ENCODE measurements around the gene PRKAG3. TPM values are rescaled to one million over a fixed set of nuclear protein-coding genes. Genes with fewer than 3 reads are reported as not detected.

The PRKAG3 gene
- total and polyA plus RNA-seq, 2 donors (not counting 1 experiment from before 2014, with no cell fraction given), result not detected

GRCh38 chr2:218870984-218871344 is 39.4 kb upstream of the PRKAG3 start:
- Mint-ChIP-seq H3K27me3 (peaks cover 34% of the 10 kb centered on the region), H3K4me3 (peak overlapping the region; percentile 92), H3K9me3 (ENCODE audit: insufficient read depth) (no peaks in the 10 kb centered on the region), H3K27ac (no peak overlapping the region), H3K4me1 (peaks cover 36% of the 10 kb centered on the region)
- H3K9me3 ChIP-seq (ENCODE audit: control extremely low read depth in 1 of 3, control insufficient read depth in 2 of 3, insufficient read depth in 1 of 3, low read length in 2 of 3), result no peaks in the 10 kb centered on the region
- ATAC-seq (ENCODE audit: low read depth), result peak; percentile 7
- no peak for TF ChIP-seq EZH2 (IDR thresholded peaks at IDR 0.05; ENCODE audit: borderline replicate concordance, insufficient read depth, low read depth, low read length, poor library complexity, severe bottlenecking)
- no peak for TF ChIP-seq CTCF (IDR thresholded peaks at IDR 0.05)
- no peak overlapping the region for H3K27ac ChIP-seq (ENCODE audit: low read length in 2 of 2)
- no peaks in the 10 kb centered on the region for H4K20me1 ChIP-seq (ENCODE audit: control insufficient read depth, insufficient read depth, low read length, poor library complexity, severe bottlenecking)
- H3K79me2 ChIP-seq (ENCODE audit: control insufficient read depth, insufficient read depth, low read length), result no peaks in the 10 kb centered on the region
- peaks cover 31 to 32% of the 10 kb centered on the region in 2 donors for H3K4me1 ChIP-seq (ENCODE audit: control insufficient read depth in 2 of 2, insufficient read depth in 2 of 2, low read length in 2 of 2)
- intact Hi-C loops (cut with micrococcal nuclease), result loop anchor here (10.0 kb wide), 1 partner anchor 156 kb away; the partner anchor contains the start of gene TTLL4
- no peaks in the 10 kb centered on the region for H3K36me3 ChIP-seq (replicated peaks in 1 of 2; ENCODE audit: control extremely low read depth in 1 of 2, control insufficient read depth in 1 of 2, extremely low read depth in 1 of 2, insufficient read depth in 2 of 2, low read length in 1 of 2)
- ChIA-PET POLR2A (interaction anchor here (0.8 to 2.5 kb wide), 3 partner anchors 10 to 27 kb away, joined by 3 to 8 read pairs (median 4); partner anchors contain the start of gene WNT6), CTCF (interaction anchor here (1.0 to 23.0 kb wide), 4 partner anchors 15 to 109 kb away, joined by 3 to 1627 read pairs (median 8); no protein-coding TSS in a partner anchor)
- WGBS (ENCODE audit: insufficient coverage), result under 1% methylated on average over 17 of the region's 18 CpGs
- peaks cover 0 to 52% (median 16%) of the 10 kb centered on the region in 4 experiments for H3K27me3 ChIP-seq (replicated peaks in 1 of 4; ENCODE audit: control extremely low read depth in 1 of 4, control insufficient read depth in 3 of 4, insufficient read depth in 4 of 4, low read length in 3 of 4)
- peak overlapping the region; percentile 97 for H3K4me2 ChIP-seq (replicated peaks; ENCODE audit: low read depth, low read length, poor library complexity, severe bottlenecking)
- peak overlapping the region in 4 of 5 experiments; percentile 45 to 65 (median 58) for H3K4me3 ChIP-seq (ENCODE audit: control extremely low read depth in 1 of 5, extremely low read depth in 1 of 5, insufficient read depth in 1 of 5, low read depth in 2 of 5, low read length in 4 of 5)
- DNase-seq, result no peak
- peak overlapping the region; percentile 80 for H2AFZ ChIP-seq (ENCODE audit: insufficient read depth, low read depth, low read length, poor library complexity, severe bottlenecking)
- H3K9ac ChIP-seq (ENCODE audit: low read length), result peak overlapping the region; percentile 71

DNA sequence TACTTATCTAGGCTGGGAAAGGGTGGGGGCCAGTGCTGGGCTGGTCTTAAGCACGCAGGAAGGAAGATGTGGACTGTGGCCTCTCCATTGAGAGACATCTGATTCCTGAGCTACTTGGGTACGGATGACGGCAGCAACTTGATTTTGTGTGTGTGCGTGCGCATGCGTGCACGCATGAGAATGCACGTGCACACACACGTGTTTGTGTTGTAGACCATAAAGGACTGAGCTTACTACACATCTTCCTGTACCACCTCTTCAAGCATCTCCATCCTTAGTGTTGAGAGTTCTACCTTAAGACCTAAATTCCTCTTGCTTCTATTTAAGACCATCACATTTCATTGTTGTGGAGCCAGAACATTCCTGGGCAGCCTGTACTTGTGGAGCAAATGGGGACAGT is 37.5 kb upstream of the PRKAG3 start:
- ChIA-PET CTCF (interaction anchor here (0.8 to 23.0 kb wide), 8 partner anchors 8 to 286 kb away, joined by 3 to 1627 read pairs (median 4); partner anchors contain the start of gene WNT10A), POLR2A (interaction anchor here (2.5 kb wide), 1 partner anchor 29 kb away, joined by 8 read pairs; no protein-coding TSS in a partner anchor)
- H3K27ac ChIP-seq (ENCODE audit: low read length in 2 of 2), result no peak overlapping the region
- intact Hi-C loops (cut with micrococcal nuclease), result no loop called here
- 95% methylated on average over 4 of the region's 9 CpGs for WGBS (ENCODE audit: insufficient coverage)
- TF ChIP-seq EZH2 (IDR thresholded peaks at IDR 0.05; ENCODE audit: borderline replicate concordance, insufficient read depth, low read depth, low read length, poor library complexity, severe bottlenecking) (no peak), CTCF (IDR thresholded peaks at IDR 0.05) (no peak)
- H4K20me1 ChIP-seq (ENCODE audit: control insufficient read depth, insufficient read depth, low read length, poor library complexity, severe bottlenecking), result no peaks in the 10 kb centered on the region
- H3K9me3 ChIP-seq (ENCODE audit: control extremely low read depth in 1 of 3, control insufficient read depth in 2 of 3, insufficient read depth in 1 of 3, low read length in 2 of 3), result no peaks in the 10 kb centered on the region
- H3K27me3 Mint-ChIP-seq, result peaks cover 38% of the 10 kb centered on the region
- no peak overlapping the region for H2AFZ ChIP-seq (ENCODE audit: insufficient read depth, low read depth, low read length, poor library complexity, severe bottlenecking)
- H3K4me1 ChIP-seq (ENCODE audit: control insufficient read depth in 2 of 2, insufficient read depth in 2 of 2, low read length in 2 of 2), result peaks cover 31 to 32% of the 10 kb centered on the region in 2 donors
- H3K4me3 ChIP-seq (ENCODE audit: control extremely low read depth in 1 of 5, extremely low read depth in 1 of 5, insufficient read depth in 1 of 5, low read depth in 2 of 5, low read length in 4 of 5), result no peak overlapping the region
- no peaks in the 10 kb centered on the region for H3K79me2 ChIP-seq (ENCODE audit: control insufficient read depth, insufficient read depth, low read length)
- DNase-seq (no peak), ATAC-seq (ENCODE audit: low read depth) (no peak)
- H3K9me3 Mint-ChIP-seq (ENCODE audit: insufficient read depth), result no peaks in the 10 kb centered on the region
- no peak overlapping the region for H3K27ac Mint-ChIP-seq
- H3K36me3 ChIP-seq (replicated peaks in 1 of 2; ENCODE audit: control extremely low read depth in 1 of 2, control insufficient read depth in 1 of 2, extremely low read depth in 1 of 2, insufficient read depth in 2 of 2, low read length in 1 of 2), result no peaks in the 10 kb centered on the region
- H3K4me1 Mint-ChIP-seq, result peaks cover 33% of the 10 kb centered on the region
- H3K9ac ChIP-seq (ENCODE audit: low read length), result no peak overlapping the region
- no peak overlapping the region for H3K4me2 ChIP-seq (replicated peaks; ENCODE audit: low read depth, low read length, poor library complexity, severe bottlenecking)
- peaks cover 0 to 52% (median 13%) of the 10 kb centered on the region in 4 experiments for H3K27me3 ChIP-seq (replicated peaks in 1 of 4; ENCODE audit: control extremely low read depth in 1 of 4, control insufficient read depth in 3 of 4, insufficient read depth in 4 of 4, low read length in 3 of 4)
- no peak overlapping the region for H3K4me3 Mint-ChIP-seq

All from B cell (primary cell).